RWPE1 (cell line): ENCODE results near the gene PLXDC2.

Experiments used
- CTCF ChIA-PET: fragments of 350-600 bp; sonication (Branson Sonifier 250); formaldehyde crosslinking; extraction: SDS; loops from one replicate; lab custom pipeline; 2021; lab: Yijun Ruan, JAX
- POLR2A ChIA-PET: fragments of 400-600 bp; formaldehyde crosslinking; extraction: SDS; loops from one replicate; lab custom pipeline; 2020; ENCODE audit warnings: antibody characterized with exemption; ENCODE audit not compliant: low non-redundant PET; lab: Yijun Ruan, JAX
- DNase-seq: peaks from one replicate; pipeline ENCODE4 v3.0.0; 2012; ENCODE audit warnings: low spot score
- H3K27ac ChIP-seq: fragments of 450-650 bp; 2 replicates; pipeline ENCODE4 v1.5.1; 2017
- TF ChIP-seq, protein P1 (sequence below): fragments of 450-650 bp; conservative IDR thresholded peaks from 2 replicates; pipeline ENCODE4 v1.5.1; 2017; ENCODE audit warnings: low read depth, mild to moderate bottlenecking

PLXDC2 gene

DNA sequence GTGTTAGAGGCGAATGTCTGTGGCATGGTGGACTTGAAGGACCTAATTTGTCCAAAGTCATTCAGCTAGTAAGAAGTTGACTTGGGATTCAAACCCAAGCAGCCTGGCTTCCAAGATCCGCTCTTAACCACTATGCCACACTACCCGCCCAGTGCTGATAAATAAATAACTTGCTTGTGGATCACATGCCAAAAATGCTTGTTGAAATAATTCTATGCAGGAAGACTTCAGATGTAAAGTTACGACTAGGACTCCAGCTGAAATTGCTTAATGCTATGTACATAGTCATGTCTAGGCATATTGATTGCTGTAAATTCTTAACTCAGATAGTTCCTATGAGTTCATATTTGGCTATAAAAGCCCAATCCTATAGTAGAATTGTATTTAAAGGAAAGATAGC is 76.0 kb downstream of the PLXDC2 start:
- ChIA-PET POLR2A (no interaction called here), CTCF (interaction anchor here (0.6 kb wide), 1 partner anchor 28 kb away, joined by 7 read pairs; no protein-coding TSS in a partner anchor)
- TF ChIP-seq, protein P1, sequence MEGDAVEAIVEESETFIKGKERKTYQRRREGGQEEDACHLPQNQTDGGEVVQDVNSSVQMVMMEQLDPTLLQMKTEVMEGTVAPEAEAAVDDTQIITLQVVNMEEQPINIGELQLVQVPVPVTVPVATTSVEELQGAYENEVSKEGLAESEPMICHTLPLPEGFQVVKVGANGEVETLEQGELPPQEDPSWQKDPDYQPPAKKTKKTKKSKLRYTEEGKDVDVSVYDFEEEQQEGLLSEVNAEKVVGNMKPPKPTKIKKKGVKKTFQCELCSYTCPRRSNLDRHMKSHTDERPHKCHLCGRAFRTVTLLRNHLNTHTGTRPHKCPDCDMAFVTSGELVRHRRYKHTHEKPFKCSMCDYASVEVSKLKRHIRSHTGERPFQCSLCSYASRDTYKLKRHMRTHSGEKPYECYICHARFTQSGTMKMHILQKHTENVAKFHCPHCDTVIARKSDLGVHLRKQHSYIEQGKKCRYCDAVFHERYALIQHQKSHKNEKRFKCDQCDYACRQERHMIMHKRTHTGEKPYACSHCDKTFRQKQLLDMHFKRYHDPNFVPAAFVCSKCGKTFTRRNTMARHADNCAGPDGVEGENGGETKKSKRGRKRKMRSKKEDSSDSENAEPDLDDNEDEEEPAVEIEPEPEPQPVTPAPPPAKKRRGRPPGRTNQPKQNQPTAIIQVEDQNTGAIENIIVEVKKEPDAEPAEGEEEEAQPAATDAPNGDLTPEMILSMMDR = no peak
- no peak overlapping the region for H3K27ac ChIP-seq
- no peak for DNase-seq

- TF ChIP-seq, protein P1 = no peak
- no peak for DNase-seq
- ChIA-PET POLR2A (no interaction called here), CTCF (no interaction called here)
- no peak overlapping the region for H3K27ac ChIP-seq
These were observed 76.4 kb downstream of the PLXDC2 start for GRCh38 chr10:19892677-19893076.

GRCh38 chr10:19895500-19895899 is 79.3 kb downstream of the PLXDC2 start:
- H3K27ac ChIP-seq = no peak overlapping the region
- no peak for DNase-seq
- ChIA-PET CTCF (no interaction called here), POLR2A (no interaction called here)
- TF ChIP-seq, protein P1 = no peak

DNA sequence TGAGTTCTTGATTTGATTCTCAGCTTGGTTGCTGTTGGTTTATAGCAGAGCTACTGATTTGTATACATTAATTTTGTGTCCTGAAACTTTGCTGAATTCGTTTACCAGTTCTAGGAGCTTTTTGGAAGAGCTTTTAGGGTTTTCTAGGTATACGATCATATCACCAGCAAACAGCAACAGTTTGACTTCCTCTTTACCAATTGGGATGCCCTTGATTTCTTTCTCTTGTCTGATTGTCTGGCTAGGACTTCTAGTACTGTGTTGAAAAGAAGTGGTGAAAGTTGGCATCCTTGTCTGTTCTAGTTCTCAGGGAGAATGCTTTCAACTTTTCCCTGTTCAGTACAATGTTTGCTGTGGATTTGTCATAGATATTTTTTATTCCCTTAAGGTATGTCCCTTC is 86.2 kb downstream of the PLXDC2 start:
- no peak overlapping the region for H3K27ac ChIP-seq
- TF ChIP-seq, protein P1 = no peak
- ChIA-PET POLR2A (no interaction called here), CTCF (no interaction called here)
- DNase-seq = no peak

- CTCF ChIA-PET = no interaction called here
- H3K27ac ChIP-seq = no peak overlapping the region
- POLR2A ChIA-PET = no interaction called here
- TF ChIP-seq, protein P1 = no peak
- no peak for DNase-seq
These were observed 88.0 kb downstream of the PLXDC2 start for GRCh38 chr10:19904202-19904661.

- TF ChIP-seq, protein P1 = no peak
- CTCF ChIA-PET = no interaction called here
- no peak for DNase-seq
- no peak overlapping the region for H3K27ac ChIP-seq
- POLR2A ChIA-PET = no interaction called here
These were observed 90.0 kb downstream of the PLXDC2 start for GRCh38 chr10:19906108-19906791.
